8988T (cell line): ENCODE data around the gene POU6F2.

Experiments used
- DNase-seq: peaks from one replicate; pipeline ENCODE4 v3.0.0; 2011

Gene POU6F2

GRCh38 chr7:39198556-39198955 lies 220.8 kb downstream of the POU6F2 start:
- DNase-seq, result no peak

DNA sequence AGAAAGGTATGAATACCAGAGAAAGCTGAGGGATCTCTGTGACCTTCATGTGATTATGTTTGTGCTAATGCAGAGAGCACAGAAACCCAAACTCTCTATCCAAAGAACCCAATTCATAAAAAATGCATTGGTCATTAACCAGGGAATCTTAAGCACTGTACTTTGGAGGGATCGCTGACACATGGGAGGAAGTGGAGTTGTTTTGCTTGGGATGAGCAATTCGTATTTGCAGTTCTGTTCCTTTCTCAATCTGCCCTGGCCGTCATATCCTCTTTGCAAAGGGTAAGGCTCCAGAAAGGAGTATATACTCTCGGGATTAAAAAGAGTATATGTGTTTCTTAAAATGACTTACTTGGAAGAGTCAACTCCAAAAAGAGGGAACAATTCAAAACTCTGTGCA lies 221.3 kb downstream of the POU6F2 start:
- no peak for DNase-seq

- no peak for DNase-seq
These were observed 222.2 kb downstream of the POU6F2 start for GRCh38 chr7:39199951-39200350.

DNA sequence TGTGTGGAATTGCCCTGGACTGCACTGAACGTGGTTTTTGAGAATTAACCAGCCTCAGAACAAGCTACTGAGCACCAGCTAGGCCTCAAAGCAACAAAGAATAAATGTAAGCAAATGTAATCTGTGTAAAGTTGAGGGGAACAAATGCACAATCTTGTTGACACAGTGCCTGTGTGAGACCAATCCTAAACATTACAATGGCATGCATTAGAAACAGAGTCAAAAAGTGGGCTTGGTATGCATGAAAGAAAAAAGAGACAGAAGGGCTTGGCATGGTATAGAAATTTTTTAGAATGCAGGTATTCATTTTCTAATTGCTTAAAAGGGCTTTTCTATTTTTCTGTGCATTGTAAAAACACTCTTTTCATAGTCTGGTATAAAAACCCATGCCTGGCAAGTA lies 224.3 kb downstream of the POU6F2 start:
- DNase-seq, result no peak

DNA sequence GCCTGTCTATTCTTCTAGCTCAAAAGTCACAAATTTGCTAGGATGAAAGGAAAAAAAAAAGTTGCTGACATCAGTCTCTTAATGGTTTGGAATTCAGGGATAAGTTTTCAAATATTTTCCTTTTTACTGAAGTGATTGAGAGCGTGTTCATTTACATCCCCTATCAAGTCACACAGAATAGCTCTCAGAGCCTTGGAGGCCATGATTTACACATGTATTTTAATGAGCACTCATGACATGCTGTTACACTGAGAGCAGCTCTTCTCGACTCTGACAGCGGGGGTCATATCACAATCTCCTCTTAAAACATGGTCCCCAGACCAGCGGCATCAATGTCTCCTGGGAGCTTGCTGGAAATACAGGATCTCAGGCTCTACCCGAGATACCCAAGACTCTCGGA lies 232.7 kb downstream of the POU6F2 start:
- DNase-seq, result no peak

- no peak for DNase-seq
These were observed 233.9 kb downstream of the POU6F2 start for GRCh38 chr7:39211581-39211980.

GRCh38 chr7:39212876-39213275 lies 235.2 kb downstream of the POU6F2 start:
- no peak for DNase-seq

- no peak for DNase-seq
These were observed 240.1 kb downstream of the POU6F2 start for GRCh38 chr7:39217783-39218182.

DNA sequence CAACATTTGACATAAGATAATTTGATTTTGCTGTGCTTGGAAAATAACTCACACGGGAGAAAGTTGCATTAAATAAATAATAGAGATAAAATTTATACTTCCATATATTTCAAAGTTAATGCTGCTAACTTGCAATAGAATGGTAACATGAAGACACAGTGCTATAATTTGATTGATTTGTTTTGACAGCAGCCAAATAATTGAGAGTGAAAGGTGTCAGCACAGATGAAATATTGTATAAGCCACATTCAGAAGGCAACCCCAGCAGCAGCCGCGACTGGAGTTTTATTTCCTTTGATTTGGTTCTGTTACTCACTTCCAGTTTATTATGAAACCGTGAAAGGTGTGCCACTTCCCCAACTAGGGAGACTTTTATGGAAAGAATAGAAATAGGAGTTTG lies 242.2 kb downstream of the POU6F2 start:
- DNase-seq, result no peak

GRCh38 chr7:39221901-39222300 lies 244.2 kb downstream of the POU6F2 start:
- no peak for DNase-seq

GRCh38 chr7:39228946-39229345 lies 251.2 kb downstream of the POU6F2 start:
- no peak for DNase-seq

DNA sequence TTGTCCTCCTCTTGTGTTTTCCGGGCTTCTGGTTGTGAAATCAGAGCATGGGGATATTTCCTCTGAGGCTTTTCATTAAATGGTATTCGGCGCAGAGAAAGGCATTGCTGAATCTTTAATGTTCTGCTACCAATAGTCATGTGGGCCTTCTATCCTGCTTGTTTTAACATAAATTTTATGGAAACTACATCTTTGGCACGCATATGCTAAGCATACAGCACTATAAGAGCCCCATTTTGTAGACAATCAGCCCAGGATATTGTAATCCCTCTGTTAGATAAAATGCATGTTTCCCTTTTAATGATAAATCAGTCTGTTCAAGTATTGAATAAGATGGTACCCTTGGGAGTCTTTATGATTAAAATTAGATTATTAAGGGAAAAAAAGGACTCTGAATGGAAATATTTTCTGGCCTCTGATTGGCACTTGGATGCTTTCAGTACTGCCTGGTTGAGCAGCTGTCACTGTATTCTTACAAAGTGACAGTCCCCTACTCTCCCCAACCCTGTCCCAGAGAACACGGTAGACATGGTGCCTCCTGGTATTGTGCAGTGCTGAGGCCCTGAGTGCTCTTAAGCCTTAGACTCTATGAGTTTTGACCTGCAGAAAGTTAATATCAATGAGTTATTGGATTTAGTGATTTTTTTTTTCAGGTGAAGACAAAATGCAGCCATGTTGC lies 256.3 kb downstream of the POU6F2 start:
- DNase-seq, result no peak

DNA sequence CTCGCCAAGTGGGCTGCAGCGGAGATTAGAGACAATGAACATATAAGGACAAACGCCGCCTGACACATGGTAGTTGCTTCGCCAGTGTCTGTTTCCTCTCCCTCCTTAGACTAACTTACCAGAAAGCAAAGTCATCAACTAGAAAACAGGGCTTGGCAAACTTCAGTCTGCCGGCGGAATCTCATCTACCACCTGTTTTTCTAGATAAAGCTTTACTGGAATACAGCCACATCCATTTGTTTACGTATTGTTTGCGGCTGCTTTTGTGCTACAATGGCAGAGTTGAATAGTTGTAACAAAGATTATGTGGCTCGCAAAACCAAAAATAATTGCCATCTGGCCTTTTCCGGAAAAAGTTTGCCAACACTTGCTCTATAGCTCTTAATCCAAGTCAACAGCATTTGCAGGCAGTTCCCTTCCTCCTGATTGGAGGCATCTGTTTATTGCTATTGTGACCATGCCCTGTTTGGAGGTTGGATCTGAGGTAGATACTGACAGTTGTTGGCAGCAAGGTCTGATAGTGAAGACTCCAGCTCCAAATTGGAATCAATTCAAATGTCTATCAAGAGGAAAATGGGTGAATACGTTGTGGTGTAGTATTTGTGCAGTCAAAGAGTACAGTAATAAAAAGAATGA lies 260.6 kb downstream of the POU6F2 start:
- DNase-seq, result no peak

- no peak for DNase-seq
These were observed 263.2 kb downstream of the POU6F2 start for GRCh38 chr7:39240864-39241263.

- no peak for DNase-seq
These were observed 269.9 kb downstream of the POU6F2 start for GRCh38 chr7:39247576-39247975.

DNA sequence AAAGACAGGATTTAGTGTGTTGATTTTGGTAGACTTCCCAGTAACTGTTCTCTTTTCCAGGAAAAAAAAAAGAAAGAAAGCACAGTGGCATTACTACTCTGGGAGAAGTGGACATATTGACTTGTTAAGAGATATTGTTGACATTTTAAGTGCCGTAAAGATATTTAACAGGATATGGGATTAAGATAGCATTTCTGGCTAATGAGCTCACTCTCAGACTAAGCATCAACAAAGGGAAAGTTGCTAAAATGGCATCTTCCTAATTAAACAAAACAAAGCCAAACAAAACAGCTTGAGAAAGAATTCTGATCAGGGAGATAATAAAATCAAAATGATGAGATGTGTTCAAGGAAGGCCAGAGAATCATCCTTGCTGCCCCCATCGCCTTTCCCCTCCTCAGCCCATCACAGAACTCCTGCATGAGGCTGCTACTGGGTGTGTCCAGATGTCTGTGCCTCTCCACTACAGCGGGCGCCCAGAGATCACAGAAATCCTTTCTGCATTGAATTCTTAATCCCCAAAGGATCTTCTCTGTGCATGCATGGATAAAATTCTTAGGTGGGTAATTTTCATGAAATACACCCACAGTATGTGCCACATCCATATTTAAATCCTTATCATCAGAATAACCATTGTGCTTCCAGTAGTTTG lies 270.5 kb downstream of the POU6F2 start:
- DNase-seq, result no peak

GRCh38 chr7:39248692-39249090 lies 271.0 kb downstream of the POU6F2 start:
- DNase-seq, result no peak

DNA sequence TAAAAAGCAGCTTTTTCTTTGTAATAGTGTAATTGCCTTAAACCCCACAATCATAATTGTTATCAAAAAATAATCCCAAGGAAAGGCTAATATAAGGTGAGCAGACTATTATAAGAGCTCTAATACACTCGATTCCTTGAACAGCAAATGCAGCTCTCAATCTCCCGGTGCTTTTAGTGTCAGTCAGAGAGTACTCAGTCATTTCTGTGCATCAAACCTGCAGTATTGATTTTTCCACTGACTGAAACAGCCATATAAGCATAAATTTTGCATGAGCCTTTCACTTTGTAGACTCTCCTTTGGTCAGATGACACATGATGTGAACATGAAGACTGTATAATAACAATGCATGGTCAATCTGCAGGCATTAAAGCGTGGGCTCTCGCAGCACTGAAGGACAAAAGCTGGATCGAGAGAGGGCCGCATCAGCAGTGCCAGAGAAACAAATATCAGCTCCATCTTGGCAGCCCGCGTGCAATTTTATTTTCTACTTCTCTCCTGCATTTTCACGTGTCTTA lies 272.0 kb downstream of the POU6F2 start:
- DNase-seq, result no peak

DNA sequence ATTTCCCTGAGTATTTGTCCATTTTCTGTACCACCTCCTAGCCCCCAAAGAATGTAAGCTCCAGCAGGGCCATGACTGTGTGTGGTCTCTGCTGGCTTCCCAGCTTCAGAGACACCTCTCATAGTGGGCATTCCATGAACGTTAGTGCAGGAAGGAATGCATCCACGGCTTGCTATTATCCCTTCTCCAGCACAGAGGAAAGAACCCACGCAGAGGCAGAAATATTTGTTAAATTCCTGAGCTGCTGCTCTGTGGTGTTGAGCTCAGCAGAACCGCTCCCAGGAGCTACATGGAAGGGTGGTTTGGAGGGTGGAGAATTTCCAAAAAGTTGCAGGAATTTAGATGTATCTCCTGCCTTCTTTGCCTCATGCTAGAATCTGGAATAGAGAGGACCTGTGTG lies 275.2 kb downstream of the POU6F2 start:
- DNase-seq, result no peak

GRCh38 chr7:39259391-39260003 lies 281.8 kb downstream of the POU6F2 start:
- DNase-seq, result no peak

GRCh38 chr7:39260279-39260844 lies 282.7 kb downstream of the POU6F2 start:
- no peak for DNase-seq

- no peak for DNase-seq
These were observed 284.1 kb downstream of the POU6F2 start for GRCh38 chr7:39261771-39262170.
